Midbrain (tissue), 1 donor: ENCODE measurements around the gene EFCAB6.

ENCODE experiments used
- DNase-seq: peaks from one replicate; lab custom pipeline; 2025; lab: John Stamatoyannopoulos, UW

The EFCAB6 gene

DNA sequence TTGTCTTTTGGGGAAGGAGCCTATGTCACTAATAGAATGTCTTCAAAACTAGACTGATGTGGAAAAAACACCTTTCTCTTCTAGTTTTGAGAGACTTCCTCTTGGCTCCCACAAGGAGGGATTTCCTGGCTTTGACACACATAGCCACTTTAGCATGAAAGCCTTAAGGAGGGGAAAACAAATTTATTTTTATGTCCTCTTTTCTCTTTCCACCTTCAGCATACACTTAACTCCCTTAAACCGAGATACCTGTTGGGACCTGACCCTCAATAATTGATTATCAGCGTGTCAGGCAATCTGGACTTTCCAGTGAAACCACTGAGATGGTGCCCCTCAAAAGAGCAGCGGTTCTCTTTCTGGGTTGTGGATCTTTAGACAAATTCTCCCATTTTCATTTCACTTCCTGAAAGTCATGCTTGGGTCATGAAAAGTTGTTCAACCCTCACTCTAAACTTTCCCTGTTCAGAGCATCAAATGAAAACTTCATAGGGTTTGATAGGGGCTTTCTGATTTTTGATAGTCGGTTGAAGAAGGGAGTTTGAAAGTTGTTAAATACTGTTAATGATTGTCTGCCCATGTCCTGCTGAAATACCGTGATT, 9.1 kb downstream of the EFCAB6 start:
- no peak for DNase-seq

DNA sequence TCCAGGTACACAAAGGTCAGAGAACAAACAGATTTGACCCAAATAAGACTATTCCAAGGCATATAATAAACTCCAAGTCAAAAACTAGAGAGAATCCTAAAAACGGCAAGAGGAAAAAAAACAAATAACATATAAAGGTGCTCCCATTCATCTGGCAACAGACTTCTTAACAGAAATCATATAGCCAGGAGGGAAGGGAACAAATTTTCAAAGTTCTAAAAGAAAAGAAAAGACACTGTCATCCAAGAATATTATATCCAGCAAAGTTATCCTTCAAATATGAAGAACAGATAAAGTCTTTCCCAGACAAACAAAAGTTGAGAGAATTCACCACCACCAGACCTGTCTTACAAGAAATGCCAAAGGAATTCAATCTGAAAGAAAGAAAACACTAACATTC, 11.1 kb downstream of the EFCAB6 start:
- DNase-seq, result no peak

DNA sequence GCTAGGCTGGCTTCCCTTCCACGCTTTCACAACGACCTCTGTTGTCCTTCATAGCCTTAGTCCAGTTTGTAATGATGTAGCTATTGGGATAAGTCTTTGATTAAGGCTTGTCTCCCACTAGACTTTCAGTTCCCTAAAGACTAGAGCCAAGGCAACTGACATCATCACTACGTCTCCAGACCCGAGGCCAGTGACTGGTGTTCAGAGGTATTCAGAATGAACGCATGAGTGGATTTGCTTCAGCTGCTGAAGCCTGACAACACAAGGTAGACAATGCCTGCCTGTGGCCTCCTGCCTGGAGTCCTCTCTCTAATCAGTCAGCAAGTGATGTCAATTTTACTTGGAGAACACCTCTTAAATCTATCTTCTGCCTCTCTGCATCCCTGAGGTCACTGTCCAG, 13.6 kb downstream of the EFCAB6 start:
- DNase-seq, result no peak

DNA sequence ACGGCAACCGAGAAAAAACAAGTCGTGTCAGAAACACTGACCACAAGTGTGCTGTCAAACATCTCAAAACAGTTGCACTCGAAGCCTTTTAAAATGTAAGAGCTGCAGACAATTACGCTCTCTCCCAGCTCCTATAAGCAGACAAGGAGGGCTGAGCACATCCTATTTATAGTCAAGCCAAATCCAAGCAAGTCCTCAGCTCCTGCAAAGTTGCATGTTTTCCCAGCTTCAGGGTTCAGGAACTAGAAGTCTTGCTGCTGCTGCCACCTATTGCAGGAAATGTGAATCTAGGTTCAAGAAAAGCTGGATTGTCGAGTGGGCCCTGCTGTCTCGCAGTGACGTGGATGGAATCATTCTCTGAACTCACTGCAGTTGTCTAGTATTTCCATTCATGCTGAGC, 15.5 kb downstream of the EFCAB6 start:
- DNase-seq, result peak; percentile 40

DNA sequence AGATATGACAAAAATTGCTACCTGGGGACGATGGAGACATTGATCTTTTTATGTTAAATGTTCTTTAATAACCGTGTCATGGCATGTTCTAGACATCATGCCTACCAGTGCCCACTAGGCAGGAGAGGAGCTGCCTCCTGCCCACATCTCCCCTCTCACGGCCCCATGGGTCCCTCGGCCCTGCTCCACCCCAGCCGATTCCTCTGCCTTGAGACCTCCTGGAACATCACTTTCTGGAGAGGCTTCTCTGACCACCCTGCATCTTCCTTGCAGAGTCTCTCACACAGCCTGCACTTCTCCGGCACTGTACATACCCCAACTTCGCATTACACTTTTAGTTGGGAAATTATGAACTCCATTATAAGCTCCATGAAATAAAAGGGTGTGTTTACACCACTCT, 16.8 kb downstream of the EFCAB6 start:
- DNase-seq, result no peak

DNA sequence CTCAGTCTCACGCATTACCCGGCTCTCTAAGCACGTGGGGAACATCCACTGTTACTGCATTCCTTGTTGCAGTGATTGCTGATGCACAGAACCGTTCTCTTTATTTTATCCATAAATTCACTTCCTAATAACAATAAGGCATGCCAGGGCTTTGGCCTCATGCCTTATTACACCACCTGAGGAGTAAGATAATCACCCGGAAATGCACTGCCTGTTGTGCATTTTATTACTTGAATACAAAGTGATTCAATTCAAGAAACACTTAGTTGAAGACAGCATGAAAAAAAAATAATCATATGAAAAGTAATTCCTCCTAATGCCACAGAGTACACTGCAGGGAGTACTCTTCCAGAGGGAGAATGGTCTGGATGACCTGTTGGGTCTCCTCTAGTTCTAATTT, 19.2 kb downstream of the EFCAB6 start:
- no peak for DNase-seq

DNA sequence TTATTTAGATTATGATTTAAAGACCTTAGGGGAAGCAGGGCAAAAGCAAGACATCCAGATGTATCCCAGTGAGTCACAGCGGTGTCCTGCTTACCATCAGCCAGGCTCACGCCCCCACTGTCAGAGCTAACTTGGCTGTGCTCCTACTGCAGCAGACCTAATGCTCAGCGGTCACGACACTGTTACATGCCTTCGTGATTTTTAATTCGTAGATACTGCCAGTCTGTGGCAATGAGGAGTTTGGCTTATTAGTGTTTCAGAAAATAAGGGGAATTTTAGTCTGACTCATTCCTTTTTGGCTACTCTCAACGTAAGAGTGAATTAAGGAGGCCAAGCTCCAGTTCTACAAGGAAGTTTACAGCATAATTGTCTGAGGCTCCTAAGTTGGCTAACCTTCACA, 22.7 kb downstream of the EFCAB6 start:
- no peak for DNase-seq

DNA sequence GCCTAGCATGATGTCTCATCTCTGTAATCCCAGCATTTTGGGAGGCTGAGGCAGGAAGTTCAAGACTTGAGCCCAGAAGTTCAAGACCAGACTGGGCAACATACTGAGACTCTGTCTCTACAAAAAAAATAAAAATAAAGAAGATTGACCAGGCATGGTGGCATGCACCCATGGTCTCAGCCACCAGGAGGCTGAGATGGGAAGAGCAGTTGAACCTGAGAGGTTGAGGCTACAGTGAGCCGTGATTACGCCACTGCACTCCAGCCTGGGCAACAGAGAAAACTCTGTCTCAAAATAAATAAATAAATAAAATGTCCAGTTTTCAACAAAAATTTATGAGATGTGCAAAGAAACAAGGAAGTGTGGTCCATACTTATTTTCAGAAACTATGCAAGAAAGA, 28.3 kb downstream of the EFCAB6 start:
- DNase-seq, result no peak

DNA sequence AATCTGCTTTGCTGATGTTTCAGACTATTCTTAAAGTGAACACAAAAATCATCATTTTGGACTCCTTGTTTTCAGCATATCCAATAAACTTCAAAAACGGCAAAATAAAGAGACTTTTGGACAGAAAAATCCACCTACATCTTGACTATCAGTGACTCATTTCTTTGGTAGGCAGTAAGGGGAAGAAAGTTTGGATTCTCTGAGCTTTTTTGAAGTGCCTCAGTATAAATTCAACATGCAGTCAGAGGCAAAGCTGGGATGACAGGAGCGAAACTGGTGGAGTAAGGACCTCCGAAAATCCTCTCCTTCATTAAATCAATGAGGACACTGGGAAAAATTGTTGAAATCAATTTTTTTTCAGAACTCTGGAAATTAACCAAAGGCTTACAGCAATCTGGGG, 29.7 kb downstream of the EFCAB6 start:
- no peak for DNase-seq

DNA sequence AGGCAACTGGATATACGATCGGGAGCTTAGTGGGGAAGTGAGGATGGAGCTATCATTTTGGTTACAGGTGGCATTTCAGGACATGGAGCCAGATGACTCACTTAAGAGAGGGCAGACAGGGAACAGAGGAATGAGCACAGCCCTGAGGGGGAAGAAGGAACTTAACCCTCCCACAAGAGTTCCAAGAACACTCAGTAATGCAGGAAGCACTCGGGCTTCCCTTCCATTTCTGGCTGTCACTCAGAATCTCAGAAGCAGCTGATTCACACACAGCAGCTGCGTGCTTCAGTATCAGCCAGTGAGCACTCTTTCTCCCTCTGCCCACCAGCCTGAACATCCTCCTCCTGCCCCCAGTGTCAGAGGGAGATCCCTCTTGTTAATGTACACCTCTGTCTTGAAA, 34.8 kb downstream of the EFCAB6 start:
- no peak for DNase-seq

DNA sequence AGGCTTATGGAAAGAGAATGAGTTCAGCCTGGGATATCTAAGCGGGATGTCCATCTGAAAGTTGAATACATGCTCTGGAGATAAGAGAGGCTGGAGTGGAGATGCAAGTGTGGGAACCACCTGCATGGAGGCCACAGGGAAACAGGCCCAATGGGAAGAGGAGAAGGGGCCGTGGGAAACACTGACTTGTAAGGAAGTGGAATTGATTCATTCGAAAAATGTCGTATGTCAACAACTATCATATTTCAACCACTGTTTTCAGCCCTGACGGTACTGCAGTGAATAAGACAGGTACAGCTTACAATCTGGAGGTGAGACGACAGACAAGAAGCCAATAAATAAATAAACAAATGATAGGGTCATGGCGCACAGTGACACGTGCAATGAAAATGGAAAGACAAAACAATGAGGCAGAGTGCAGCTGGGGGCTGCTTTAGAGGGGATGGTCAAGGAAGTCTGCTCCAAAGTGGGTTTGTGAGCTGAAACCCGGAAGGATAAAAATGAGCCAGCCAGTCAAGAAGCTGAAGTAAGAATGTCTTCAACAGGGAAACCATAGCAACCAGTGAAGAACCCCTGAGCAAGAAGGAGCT, 35.9 kb downstream of the EFCAB6 start:
- no peak for DNase-seq

DNA sequence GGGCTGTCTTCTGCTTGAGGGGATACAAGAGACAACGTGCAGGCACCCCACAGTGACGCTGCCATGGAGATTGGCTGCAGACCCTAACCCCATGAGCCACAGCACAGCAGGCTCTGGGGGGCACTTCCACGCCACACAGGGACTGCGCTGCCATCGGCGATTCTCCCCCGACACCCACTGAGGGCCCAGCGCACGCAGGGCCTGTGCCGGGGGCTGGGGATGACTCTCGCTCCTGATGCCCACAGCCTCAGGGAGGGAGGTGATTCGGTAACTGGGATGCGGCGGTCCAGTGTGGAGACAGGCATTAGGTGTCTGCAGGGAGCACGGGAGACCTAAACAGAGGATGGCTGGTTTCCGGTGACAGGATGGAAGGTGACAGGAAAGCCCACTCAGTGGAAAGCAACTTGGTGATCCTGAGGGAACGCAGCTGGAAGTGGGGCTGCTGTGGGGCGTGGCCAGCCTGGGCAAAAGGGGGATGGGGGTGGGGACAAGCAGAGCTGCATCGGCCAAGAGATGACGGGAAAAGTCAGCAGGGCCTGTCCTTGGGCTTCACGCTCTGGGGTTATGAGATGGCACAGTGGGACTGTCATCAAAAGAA, 37.7 kb downstream of the EFCAB6 start:
- DNase-seq, result no peak

DNA sequence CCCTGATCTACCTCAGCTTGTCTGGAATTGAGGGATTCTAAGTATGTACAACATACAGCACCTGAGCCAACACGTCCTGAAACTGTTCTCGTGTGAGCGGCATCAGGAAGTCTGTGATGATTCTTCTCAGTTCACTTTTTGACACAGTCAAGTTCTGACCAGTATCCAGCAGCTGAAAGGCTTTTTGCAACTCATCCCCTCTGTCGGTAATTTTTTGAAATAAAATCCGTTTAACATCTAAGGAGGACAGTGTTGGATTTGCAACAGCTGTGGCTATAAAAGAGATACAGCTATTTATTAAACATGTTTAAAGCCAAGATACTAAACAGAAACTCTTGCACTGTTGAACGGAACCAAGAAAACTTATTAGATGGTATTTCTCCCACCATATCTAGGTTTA, 39.3 kb downstream of the EFCAB6 start:
- no peak for DNase-seq

DNA sequence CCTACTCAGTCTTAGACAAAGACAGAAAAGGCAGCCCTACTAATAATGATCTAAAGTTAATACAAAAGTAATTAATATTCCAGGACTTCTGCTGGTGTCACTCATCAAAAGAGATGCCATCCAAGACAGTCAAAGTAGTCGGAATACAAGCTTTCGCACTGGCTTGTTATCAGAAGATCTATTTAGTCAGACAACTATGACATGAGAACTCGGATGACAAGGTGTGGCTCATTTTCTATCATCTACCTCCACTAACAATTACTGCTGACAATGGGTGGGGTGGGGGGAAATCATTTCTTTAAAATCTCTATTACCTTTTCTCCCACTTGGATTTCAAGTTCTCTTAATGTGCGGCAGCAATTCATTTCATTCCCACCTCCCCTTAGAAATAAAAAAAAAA, 56.7 kb downstream of the EFCAB6 start:
- no peak for DNase-seq

DNA sequence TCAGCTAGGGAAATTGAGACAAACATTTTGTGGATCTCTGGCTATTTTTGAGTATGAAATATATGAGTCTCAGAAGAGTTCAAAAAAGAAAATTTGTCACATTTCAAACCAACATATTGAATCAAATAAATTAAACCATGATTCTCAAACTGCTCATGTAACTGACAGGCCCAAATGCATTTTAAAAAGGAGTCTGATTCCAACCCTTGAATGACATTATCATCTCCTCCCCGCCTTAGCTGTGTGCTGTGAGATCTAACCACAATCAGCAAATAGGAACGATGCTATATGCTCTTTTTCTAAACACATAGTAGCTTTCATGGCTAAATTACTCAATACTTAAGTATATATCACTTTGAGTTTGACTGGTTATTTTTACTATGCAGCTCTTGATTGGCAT, 57.1 kb downstream of the EFCAB6 start:
- DNase-seq, result no peak

DNA sequence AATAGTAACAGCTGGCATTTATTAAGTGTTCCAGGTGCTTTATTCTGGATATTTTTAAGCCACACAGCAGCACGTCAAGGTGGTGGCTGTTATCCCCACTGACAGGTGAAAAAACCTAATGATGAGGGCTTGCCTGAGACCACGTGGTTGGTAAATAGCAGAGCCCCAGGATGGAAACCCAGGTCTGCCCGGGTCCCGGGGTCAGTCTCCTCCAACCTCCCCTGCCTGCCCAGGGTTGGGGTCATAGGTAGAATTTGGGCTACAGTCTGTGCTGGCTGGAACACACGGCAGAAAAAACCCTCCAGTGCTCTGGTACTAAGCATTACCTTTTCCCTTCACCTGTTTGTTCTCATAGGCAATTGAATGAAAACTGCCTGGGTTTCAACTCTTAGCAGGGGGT, 57.9 kb downstream of the EFCAB6 start:
- DNase-seq, result no peak

DNA sequence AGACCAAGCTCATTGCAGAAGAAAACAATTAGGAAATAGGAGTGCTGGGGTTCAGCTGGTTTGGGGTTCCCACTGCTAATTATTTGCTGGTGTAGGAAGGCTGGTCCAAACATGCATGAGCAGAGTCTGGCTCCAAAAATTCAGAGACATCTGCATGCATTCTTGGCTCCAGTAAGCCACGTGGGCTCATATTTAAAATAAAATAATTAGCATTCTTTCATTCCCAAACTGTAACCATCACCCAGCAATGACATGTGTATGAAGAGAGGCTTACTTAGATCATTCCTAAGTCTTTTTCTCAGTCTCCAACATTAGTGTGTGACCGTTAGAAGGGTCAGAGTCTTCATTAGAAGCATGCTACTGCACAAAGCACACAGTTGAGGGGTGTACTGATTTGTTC, 58.4 kb downstream of the EFCAB6 start:
- DNase-seq, result no peak

DNA sequence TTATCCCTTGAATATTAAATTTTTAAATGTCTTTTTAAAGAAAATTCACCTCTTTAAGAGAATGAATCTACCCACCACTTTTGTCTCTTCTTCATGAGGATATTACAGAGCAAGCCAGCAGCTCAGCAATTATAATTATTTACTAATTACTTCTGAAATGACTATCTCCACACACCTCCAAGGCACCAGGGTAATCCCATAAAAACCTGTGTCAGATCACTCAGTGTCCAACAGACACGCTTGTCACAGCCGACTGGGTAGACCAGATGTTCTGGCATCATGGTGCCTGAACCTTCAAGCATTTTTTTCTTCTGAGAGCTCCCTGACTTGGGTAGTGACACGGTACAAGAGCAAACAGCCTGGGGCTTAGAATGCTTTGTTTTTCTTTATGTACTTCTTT, 61.4 kb downstream of the EFCAB6 start:
- no peak for DNase-seq

DNA sequence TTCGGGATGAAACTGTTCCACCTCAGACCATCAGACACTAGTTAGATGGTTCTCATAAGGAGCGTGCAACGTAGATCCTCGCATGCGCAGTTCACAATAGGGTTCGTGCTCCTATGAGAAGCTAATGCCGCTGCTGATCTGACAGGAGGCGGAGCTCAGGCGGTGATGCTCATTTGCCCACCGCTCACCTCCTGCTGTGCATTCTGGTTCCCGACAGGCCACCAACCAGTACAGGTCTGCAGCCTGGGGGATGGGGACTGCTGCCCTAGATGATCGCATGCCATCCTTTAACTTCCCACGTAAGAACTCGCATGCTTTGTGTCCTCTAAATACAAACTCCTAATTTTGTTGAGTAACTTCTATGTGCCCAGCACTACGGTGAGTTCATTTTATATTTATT, 62.6 kb downstream of the EFCAB6 start:
- no peak for DNase-seq

DNA sequence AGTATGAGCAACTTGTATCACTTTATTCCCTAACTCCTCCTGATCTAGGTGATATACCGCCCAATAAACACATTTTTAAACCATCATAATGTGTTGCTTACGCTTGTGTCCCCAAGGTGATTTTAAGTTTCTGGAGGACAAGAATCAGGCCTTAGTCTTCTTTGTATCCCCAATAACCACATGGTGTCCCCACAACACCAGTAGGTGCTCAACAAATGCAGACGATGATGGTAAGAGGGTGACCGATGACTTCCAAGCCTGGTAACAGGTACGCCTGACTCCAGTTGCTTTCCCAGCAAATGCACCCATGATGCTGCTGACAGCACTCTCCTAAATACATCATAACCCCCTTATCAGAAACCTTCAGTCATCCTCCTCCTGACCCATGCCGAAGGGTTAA, 64.2 kb downstream of the EFCAB6 start:
- no peak for DNase-seq

DNA sequence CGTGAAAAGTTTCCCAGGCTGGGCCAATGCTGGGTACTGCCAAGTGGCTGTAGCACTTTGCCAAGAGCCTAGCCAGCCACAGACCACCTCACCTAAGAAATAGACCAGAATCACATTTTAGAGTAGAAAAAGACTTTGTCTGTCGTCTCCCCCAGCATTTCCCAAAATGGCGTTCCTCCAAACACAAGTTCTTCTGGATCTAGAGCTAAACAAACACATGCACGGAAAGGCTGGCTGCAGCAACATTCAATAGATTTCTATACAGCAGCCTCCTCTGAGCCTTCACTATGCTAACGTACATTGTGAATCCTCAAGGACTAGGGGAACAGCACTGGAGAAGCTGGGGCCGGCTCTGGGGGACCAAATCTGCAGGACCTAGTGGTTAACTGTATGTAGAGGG, 65.0 kb downstream of the EFCAB6 start:
- DNase-seq, result no peak

DNA sequence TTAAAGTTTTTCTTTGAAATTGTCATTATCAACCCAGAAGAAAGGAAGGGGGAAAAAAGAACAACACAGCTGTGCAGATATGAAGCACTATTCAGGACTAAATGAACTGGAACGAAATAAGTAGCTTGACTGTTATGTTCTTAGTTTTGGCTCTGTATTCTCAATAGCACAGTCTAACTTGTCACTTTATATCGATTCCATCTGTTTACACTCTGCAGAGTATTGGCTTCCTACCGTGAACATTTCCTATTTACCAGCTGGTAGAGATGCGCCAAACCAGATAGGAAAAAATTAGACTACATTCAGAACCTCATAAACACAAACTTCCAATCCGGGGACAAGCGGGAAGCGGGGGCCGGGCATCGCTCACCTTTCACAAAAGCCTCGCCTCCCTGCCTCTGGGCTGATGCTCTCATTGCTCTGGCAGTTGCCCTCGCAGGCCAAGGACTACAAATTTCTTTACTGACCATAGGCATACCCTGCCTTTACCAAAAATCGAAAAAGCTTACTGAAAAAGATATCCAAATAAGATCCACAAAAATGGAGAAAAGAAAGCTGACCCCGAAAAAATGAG, 66.2 kb downstream of the EFCAB6 start:
- no peak for DNase-seq

DNA sequence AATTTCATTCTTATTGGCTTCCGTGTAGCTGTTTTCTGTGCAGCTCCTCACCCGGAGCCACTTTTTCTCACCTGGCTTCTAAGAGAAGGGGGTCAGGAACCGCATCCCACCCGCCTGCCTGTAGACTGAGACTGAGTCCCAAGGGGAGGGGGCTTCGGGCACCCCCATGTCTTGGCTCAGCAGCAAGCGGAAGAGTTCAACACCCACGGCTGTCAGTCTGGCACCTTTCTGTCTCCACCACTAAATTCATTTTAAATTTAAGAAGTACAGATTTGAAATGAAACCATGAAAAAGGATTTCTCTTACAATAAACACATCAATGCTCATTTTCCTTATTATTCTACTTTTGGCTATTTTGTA, 66.7 kb downstream of the EFCAB6 start:
- no peak for DNase-seq
